Choroid plexus epithelial cell (primary cell): ENCODE measurements around the gene TAGLN.

Experiments used
- DNase-seq: peaks from one replicate; pipeline ENCODE4 v3.0.0-alpha.2; 2010; ENCODE audit warnings: low read depth
- H3K4me3 ChIP-seq: 2 replicates; pipeline ENCODE4 v1.5.1; 2011; ENCODE audit warnings: low read depth, mild to moderate bottlenecking, control low read depth, low read length, moderate library complexity
- TF ChIP-seq, protein P1 (sequence below): conservative IDR thresholded peaks from 2 replicates; pipeline ENCODE4 v1.5.1; 2011; ENCODE audit warnings: low read depth, mild to moderate bottlenecking, control low read depth, inconsistent platforms, low read length, moderate library complexity

The TAGLN gene

DNA sequence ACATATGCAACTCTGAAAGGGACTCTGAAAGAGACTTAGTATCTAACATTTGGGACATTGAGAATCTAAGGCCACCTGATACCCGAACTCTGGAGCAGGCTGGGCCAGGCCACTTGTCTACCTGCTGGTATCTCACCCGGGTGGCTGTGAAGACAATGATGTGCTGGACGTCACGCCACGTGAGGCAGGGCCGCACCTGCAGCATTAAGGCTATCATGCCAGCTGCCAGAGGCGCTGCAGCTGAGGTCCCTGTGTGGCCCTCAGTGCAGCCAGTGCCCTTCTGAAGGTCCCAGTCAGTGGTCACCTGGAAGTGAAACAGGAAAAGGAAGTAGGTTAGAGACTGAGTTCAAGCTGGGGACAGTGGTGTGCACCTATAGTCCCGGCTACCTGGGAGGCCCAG lies 20.3 kb downstream of the TAGLN start:
- DNase-seq, result no peak
- no peak overlapping the region for H3K4me3 ChIP-seq
- TF ChIP-seq, protein P1, sequence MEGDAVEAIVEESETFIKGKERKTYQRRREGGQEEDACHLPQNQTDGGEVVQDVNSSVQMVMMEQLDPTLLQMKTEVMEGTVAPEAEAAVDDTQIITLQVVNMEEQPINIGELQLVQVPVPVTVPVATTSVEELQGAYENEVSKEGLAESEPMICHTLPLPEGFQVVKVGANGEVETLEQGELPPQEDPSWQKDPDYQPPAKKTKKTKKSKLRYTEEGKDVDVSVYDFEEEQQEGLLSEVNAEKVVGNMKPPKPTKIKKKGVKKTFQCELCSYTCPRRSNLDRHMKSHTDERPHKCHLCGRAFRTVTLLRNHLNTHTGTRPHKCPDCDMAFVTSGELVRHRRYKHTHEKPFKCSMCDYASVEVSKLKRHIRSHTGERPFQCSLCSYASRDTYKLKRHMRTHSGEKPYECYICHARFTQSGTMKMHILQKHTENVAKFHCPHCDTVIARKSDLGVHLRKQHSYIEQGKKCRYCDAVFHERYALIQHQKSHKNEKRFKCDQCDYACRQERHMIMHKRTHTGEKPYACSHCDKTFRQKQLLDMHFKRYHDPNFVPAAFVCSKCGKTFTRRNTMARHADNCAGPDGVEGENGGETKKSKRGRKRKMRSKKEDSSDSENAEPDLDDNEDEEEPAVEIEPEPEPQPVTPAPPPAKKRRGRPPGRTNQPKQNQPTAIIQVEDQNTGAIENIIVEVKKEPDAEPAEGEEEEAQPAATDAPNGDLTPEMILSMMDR, result no peak

DNA sequence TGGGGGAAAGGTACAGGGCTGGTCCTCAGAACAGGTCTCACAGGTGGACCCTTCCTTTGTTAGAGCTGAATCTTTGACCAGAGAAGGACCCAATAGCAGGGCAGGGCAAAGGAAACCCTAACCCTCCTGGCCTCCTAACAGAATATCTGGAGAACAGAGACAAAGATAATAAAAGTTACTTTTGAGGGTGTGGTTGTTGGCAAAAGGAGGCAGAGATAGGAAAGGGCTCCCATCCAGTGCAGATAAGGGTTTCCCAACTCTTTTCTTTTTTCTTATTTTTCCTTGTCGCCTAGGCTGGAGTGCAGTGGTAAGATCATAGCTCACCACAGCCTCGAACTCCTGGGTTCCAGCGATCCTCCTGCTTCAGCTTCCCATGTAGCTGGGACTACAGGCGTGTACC lies 20.8 kb downstream of the TAGLN start:
- no peak for DNase-seq
- TF ChIP-seq, protein P1, result no peak

DNA sequence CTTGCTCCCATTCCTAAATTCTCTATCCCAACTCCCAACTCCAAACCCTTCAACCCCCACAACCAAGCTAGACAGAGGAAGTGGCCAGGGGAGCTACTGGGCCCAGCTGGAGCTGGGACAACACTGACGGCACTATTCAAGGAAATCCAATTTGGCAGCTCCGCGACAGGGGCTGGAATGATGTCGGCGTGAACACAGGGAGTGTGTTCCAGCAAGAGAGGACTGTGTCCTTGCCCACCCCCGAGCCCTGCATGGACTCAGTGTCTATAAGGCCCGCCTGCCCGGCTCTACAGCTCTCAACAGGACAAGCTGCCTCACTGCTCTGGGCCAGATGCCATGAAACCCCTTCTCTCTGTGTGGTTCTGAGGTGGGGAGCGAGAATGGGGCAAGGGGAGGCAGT lies 21.4 kb downstream of the TAGLN start:
- TF ChIP-seq, protein P1, result no peak
- no peak for DNase-seq
- no peak overlapping the region for H3K4me3 ChIP-seq

More for the DNA sequence above, 20.8 kb downstream of the TAGLN start:
- H3K4me3 ChIP-seq, result no peak overlapping the region

DNA sequence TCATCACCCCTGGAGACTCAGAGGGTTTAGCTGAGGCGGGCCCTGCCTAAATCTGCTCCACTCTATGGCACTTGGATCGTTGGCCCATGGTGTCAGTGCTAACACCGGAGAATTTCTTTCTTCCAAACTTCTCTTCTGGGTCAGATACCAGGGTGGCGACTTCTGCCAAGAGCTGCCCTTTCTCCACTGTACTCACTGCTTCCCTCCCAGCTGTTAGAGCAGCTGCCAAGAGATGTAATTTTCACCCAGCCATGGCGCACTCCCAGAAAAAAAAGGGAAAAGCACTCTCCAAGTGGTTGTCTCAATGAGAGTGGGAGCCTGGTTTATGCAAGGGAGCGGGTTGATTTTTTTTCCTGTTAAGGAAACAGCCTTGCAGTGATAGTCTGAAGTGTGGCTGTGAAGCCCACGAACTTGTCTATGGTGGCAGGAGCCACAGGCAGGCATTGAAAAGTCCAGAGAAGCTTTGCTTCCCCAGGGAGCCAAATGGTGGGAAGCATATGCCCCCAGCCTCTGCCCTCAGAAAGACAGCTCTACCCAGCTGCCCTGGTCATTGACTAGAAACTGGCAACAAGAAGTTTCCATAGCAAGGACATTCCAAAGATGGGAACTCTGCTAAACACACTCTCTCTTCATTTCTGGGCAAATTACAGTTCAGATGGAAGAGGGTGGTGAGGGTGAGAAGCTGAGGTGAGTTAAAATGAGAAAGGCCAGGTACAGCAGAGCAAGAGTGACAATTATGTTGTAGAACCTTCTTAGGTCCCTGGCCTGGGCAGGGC lies 22.0 kb downstream of the TAGLN start:
- H3K4me3 ChIP-seq, result no peak overlapping the region
- DNase-seq, result no peak
- TF ChIP-seq, protein P1, result no peak

DNA sequence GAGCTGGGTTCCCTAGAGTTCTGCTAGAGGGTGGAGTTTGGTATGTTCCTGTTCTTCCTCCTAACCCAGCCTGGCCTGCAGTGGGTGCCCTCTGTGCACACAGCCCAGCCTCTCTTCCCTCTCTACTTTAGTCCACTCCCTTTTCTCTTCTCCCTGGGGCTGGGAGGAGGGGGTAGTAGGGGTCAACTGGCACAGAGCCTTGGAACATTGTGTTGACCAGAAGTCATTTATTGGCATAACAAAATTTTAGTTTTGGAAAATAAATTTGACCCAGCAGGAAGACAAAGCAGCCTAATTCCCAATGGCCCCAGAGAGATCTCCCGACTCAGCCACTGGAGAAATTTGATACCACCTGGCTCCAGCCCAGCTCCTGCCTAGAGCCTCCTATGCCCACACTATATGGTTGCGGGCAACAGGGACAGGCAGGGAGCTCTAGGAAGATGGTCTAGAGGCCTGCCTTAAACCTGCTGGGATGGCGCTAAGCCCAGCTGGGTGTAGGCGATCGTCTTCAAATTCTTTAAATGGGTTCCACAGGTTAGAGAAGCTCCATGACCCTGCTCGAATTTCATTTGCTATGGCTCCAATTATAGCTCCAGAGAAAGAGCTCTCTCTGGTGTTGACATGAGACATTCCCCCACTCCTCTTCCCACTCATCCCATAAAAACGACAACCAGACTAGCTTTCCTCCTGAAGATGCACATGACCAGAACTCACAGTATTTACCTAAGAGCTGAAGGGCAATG lies 22.8 kb downstream of the TAGLN start:
- TF ChIP-seq, protein P1, result peak; percentile 16
- H3K4me3 ChIP-seq, result no peak overlapping the region
- peak; percentile 62 for DNase-seq

DNA sequence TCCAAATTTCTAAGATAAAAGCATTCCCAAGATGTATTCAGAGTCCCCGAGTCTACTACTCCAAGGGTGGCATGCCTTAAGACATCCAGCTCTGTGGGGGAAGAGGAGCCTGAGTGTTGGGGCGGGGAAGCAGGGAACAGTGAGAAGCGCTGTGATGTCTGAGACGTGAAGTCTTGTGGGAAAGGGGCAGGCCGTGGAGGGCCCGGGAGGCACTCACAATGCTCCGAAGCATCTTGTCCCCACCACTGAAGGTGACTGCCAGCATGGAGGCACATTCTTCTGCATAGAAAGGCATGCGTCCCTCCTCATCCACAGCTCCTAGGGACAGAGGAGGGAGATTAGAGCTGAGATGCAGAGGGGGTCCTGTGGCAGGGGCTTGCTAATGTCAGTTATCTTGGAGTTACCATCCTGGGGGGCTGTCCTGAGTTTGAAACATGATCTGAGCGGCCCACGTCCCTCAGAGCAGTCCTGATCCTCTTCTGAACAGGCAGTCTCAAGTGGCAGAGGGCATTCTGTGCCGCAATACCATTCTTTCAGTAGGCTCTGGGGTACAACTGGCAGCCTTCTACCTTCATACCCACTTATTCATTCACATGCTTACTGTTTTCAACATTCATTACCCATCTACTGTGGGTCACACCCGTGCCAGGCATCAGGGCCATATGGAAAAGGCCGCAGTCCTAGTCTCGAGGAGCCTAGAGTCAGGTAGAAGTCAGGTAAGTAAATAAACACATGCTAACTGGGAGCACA lies 24.0 kb downstream of the TAGLN start:
- no peak for DNase-seq
- TF ChIP-seq, protein P1, result no peak
- no peak overlapping the region for H3K4me3 ChIP-seq
